Suprapubic skin (tissue), 3 donors: Measurements from ENCODE around the gene MTMR4.

Experiments
- POLR2A ChIP-seq, 2 donors: fragments of 450-650 bp; IDR thresholded peaks; one replicate each; pipeline ENCODE4 v1.6.1; 2017; ENCODE audit warnings: antibody characterized with exemption in 2 of 2, mild to moderate bottlenecking in 2 of 2, moderate library complexity in 2 of 2
- TF ChIP-seq, protein P1 (sequence below), 2 donors: fragments of 200-600 bp in 1 of 2; fragments of 450-650 bp in 1 of 2; sonication (generic) in 1 of 2; IDR thresholded peaks; one replicate each; pipeline ENCODE4 v1.5.1; 2016 to 2019; ENCODE audit warnings: antibody characterized with exemption in 2 of 2, mild to moderate bottlenecking in 1 of 2, moderate library complexity in 1 of 2

DNA sequence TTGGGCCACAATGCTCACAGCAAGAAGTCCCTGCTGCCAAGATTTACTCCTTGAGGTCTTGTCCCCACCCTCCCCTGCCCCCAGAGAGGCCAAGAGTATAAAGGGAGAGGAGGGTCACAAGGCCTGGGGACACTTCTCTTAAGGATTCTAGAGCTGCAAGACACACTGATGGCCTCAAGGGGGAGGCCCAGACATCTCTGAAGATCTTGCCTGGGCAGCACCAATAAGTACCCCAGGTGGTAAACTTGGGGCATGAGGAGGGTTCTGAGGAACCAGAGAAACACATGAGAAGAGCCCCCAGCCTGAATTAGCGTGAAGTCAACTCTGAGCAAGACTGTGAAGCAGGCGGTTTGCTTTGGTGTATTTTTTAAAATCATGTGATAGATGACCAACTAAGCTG is 26.8 kb upstream of the MTMR4 start:
- TF ChIP-seq, protein P1, sequence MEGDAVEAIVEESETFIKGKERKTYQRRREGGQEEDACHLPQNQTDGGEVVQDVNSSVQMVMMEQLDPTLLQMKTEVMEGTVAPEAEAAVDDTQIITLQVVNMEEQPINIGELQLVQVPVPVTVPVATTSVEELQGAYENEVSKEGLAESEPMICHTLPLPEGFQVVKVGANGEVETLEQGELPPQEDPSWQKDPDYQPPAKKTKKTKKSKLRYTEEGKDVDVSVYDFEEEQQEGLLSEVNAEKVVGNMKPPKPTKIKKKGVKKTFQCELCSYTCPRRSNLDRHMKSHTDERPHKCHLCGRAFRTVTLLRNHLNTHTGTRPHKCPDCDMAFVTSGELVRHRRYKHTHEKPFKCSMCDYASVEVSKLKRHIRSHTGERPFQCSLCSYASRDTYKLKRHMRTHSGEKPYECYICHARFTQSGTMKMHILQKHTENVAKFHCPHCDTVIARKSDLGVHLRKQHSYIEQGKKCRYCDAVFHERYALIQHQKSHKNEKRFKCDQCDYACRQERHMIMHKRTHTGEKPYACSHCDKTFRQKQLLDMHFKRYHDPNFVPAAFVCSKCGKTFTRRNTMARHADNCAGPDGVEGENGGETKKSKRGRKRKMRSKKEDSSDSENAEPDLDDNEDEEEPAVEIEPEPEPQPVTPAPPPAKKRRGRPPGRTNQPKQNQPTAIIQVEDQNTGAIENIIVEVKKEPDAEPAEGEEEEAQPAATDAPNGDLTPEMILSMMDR (IDR thresholded peaks at IDR 0.05): no peak
- TF ChIP-seq POLR2A (IDR thresholded peaks at IDR 0.05): no peak
